Lower lobe of right lung (tissue), 2 donors: Measurements from ENCODE around the gene POU3F4. TPM values are rescaled to one million over a fixed set of nuclear protein-coding genes. Genes with fewer than 3 reads are reported as not detected.

Experiments used
- ATAC-seq, 2 donors: fragments of 200-7000 bp; cut with Tn5 transposase; one replicate each; pipeline ENCODE4 v1.9.1; 2020 to 2022; ENCODE audit warnings: mild to moderate bottlenecking in 2 of 2, moderate library complexity in 2 of 2
- DNase-seq: peaks from one replicate; pipeline ENCODE4 v3.0.0-alpha.2; 2020
- H3K27ac ChIP-seq: fragments of 200-600 bp; one replicate; pipeline ENCODE4 v1.8.0; 2022
- H3K27me3 ChIP-seq: fragments of 200-600 bp; one replicate; pipeline ENCODE4 v1.8.0; 2022; ENCODE audit warnings: low read depth
- H3K36me3 ChIP-seq: fragments of 200-600 bp; one replicate; pipeline ENCODE4 v1.8.0; 2022; ENCODE audit warnings: mild to moderate bottlenecking
- H3K4me1 ChIP-seq: fragments of 200-600 bp; one replicate; pipeline ENCODE4 v1.8.0; 2022
- H3K4me3 ChIP-seq: fragments of 200-600 bp; one replicate; pipeline ENCODE4 v1.8.0; 2022; ENCODE audit warnings: mild to moderate bottlenecking
- H3K9me3 ChIP-seq: fragments of 200-600 bp; one replicate; pipeline ENCODE4 v1.8.0; 2022
- intact Hi-C: fragments of 100-400 bp; cut with DNase I; formaldehyde crosslinking; loops from one replicate; pipeline ENCODE4 v1.11.0; 2022
- long read RNA-seq: library from polyadenylated mRNA; unstranded; transcript quantifications from one replicate; pipeline ENCODE4 v2.0.0, GENCODE V29; 2021
- total RNA-seq: library from RNA; stranded (reverse); fragmentation: NEBNext Ultra II Directional; extraction: Animal tissue kit (Norgen Biotek cat#: 25700); gene quantifications from one replicate; pipeline ENCODE4 v1.2.1, GENCODE V29; 2021
- TF ChIP-seq, protein P1 (sequence below): fragments of 200-600 bp; IDR thresholded peaks from one replicate; pipeline ENCODE4 v1.8.0; 2022; ENCODE audit warnings: antibody characterized with exemption, mild to moderate bottlenecking
- donor health status: DM: no; HTN: yes; CAD: no; lungs with severe emphysema.

POU3F4 gene
- not detected for total RNA-seq
- long read RNA-seq: 0 reads

DNA sequence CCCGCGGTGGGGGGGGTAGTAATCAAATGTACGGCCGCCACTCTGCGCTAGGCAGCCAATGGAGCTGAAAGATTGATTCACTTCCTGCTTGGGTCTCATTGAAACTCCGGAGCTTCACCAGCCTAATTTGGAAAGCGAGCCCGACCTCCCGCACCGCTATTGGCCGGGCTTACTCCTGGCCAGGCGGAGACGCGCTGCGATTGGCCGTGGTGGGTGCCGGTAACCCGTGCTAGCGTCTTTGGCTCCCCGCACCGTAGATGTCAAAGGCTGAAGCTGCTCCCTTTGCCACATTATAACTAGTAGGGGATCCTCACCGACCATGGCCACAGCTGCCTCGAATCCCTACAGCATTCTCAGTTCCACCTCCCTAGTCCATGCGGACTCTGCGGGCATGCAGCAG lies at the start of gene POU3F4:
Gene POU3F4 (plus strand): TSS at position 285 of the 400 bp plus-strand sequence. CDS start 35 bp downstream, at position 320.
- Histone ChIP-seq H3K27ac (no peak within 1 kb of the TSS), H3K36me3 (no peaks in the 10 kb centered on the region), H3K9me3 (no peaks in the 10 kb centered on the region), H3K4me1 (no peaks in the 10 kb centered on the region), H3K27me3 (peaks cover 19% of the 10 kb centered on the region), H3K4me3 (no peak within 1 kb of the TSS)
- intact Hi-C loops: no loop called here
- TF ChIP-seq, protein P1, sequence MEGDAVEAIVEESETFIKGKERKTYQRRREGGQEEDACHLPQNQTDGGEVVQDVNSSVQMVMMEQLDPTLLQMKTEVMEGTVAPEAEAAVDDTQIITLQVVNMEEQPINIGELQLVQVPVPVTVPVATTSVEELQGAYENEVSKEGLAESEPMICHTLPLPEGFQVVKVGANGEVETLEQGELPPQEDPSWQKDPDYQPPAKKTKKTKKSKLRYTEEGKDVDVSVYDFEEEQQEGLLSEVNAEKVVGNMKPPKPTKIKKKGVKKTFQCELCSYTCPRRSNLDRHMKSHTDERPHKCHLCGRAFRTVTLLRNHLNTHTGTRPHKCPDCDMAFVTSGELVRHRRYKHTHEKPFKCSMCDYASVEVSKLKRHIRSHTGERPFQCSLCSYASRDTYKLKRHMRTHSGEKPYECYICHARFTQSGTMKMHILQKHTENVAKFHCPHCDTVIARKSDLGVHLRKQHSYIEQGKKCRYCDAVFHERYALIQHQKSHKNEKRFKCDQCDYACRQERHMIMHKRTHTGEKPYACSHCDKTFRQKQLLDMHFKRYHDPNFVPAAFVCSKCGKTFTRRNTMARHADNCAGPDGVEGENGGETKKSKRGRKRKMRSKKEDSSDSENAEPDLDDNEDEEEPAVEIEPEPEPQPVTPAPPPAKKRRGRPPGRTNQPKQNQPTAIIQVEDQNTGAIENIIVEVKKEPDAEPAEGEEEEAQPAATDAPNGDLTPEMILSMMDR: no peak
- no peak for ATAC-seq
- DNase-seq: no peak

DNA sequence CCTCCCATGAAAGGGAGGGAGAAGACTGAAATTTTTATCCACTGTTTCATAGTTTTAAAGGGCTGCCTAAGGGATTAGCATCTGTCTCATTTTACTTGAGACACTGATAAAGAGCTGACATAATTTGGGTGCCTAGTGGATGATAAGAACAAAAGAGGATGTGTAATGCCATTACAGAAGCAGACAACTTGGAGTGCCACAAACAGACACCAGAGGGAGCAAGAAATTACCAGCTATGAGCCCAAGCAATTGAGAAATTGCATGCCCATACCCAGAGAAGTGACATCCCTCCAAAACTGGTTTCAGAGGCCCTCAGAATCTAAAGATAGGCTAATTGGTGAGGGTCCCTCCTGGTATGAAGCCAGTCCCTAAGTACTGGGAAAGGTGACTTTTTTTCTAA lies 38.5 kb upstream of the POU3F4 start:
- H3K36me3 ChIP-seq: no peaks in the 10 kb centered on the region
- no peaks in the 10 kb centered on the region for H3K9me3 ChIP-seq
- TF ChIP-seq, protein P1: no peak
- ATAC-seq (no peak), DNase-seq (no peak)
- no peak overlapping the region for H3K4me3 ChIP-seq
- intact Hi-C loops: no loop called here
- no peaks in the 10 kb centered on the region for H3K27me3 ChIP-seq
- no peak overlapping the region for H3K27ac ChIP-seq
- H3K4me1 ChIP-seq: no peaks in the 10 kb centered on the region

DNA sequence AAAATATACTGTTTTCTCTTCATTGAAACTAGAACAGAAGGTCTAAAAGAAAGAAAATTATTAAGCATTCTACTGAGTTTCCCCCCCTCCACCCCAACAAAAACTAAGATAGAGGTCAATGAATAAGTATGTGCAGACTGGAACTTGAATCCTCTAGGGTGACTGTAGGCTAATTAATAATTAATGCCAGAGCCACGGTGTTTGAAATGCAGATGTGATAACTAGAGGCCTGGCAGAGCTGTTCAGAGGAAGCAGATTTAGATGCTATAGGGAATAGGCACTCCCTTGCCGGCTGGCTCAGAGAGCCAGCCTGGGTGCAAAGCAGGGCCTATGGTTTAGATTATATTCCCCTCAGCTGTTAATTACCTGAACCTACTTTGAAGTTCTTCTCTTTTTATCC lies 12.2 kb upstream of the POU3F4 start:
- Histone ChIP-seq H3K27ac (no peak overlapping the region), H3K9me3 (no peaks in the 10 kb centered on the region), H3K27me3 (no peaks in the 10 kb centered on the region), H3K4me3 (no peak overlapping the region), H3K4me1 (no peaks in the 10 kb centered on the region), H3K36me3 (no peaks in the 10 kb centered on the region)
- no peak for ATAC-seq
- intact Hi-C loops: no loop called here
- no peak for DNase-seq
- TF ChIP-seq, protein P1: no peak

DNA sequence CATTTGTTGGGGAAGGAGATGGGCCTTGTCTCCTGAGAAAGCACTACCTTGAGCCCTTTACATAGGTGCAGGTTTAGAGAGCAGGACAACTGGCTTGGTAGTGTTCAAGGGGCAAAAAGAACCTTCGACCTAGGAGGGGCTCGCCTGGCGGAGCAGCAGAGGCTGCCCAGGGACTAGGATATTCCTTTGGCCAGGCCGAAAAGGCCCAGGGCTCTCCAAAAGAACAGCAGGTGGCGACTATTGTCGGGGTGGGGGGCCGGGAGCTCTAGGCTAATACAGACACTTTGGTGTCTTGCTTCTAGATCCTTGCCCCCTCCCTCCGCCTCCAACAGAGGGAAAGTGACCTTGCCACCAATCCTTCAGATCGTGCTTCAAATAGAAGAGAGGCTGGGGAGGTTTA lies 7.1 kb upstream of the POU3F4 start:
- Histone ChIP-seq H3K27me3 (no peaks in the 10 kb centered on the region), H3K27ac (no peak overlapping the region), H3K36me3 (no peaks in the 10 kb centered on the region), H3K4me1 (no peaks in the 10 kb centered on the region), H3K4me3 (no peak overlapping the region), H3K9me3 (no peaks in the 10 kb centered on the region)
- ATAC-seq (no peak), DNase-seq (no peak)
- intact Hi-C loops: no loop called here
- TF ChIP-seq, protein P1: no peak

DNA sequence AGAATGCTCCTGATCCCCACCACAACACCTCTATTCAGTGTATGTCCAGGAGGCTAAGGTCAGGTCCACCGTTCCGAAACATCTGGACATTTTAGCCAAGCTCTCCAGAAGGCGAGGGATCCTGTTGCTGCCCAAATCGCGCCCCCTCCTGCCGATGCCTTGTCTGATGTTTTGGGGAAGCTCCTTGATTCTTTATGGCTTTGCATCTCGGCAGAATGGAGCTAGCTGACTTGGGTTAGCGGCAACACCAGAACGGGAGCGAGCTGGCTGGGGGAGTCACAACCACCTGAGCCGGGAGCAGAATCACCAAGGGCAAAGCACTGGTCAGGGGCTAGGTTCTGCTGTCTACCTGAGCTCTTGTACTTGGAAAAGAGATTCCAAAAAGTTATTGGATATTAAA lies 6.6 kb upstream of the POU3F4 start:
- no peak overlapping the region for H3K27ac ChIP-seq
- ATAC-seq (no peak), DNase-seq (no peak)
- no peaks in the 10 kb centered on the region for H3K27me3 ChIP-seq
- H3K4me1 ChIP-seq: no peaks in the 10 kb centered on the region
- TF ChIP-seq, protein P1: no peak
- H3K4me3 ChIP-seq: no peak overlapping the region
- intact Hi-C loops: no loop called here
- no peaks in the 10 kb centered on the region for H3K36me3 ChIP-seq
- H3K9me3 ChIP-seq: no peaks in the 10 kb centered on the region
